Stimulated activated CD4-positive, alpha-beta T cell treated with anti-CD3 and anti-CD28 coated beads, Interleukin-1b, Interleukin-23, amount 100 ng/mL, for 4 hours (primary cell): ENCODE data around the gene EFR3B.

Experiments
- DNase-seq, 2 donors: peaks; one replicate each; pipeline ENCODE4 v3.0.0-alpha.2; 2020; ENCODE audit warnings: low read depth in 2 of 2

The EFR3B gene

DNA sequence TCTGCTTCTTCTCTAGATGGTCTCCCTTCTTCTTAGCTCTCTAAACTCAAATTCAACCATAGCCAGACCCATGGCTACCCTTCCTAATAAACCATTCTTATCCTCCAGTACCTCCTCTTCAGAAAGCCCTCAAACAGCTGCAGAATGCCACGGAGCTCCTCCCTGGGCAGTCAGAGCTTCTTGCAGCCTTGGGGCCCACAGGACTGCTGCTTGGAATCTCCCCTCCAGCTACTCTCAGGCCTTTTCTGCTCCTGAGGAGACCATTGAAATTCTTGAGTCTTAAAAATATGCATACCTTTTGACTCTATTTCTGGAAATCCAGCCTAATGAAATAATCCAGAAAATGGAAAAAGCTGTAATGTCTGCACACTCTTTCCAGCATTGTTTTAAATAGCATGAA lies 30.7 kb downstream of the EFR3B start:
- no peak for DNase-seq

DNA sequence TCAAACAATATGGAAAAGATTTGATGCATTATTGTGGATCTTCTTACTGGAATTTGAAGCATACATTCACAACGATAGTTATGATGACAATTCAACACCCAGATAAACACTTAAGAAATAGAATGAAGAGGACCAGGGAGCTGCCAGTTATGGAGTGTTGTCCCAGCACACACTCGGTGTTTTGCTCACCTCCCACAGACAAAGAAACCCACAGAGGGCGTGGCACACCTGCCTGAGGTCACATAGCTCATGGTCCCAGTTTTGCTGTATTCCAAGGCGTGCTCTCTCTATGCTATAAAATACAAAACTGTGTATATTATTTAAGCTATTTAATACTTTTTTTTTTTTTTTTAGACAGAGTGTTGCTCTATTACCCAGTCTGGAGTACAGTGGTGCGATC lies 31.1 kb downstream of the EFR3B start:
- DNase-seq: no peak

DNA sequence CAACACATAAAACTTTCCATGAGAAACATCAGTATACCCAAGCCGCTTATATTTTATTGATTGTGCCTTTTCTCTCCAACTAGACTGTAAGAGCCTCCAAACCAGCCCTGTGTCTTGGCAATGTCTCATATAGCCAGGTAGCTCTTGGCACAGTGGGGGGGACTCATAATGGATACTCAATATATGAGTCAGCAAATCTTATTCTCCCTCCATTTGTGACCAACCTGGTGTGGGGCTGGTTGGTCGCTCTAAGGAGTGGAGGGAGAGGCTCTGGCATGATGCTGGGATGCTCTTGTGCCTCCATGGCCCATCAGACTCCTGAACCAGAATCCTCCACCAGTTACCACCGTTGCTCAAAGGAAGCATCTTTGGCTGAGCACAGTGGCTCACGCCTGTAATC lies 32.0 kb downstream of the EFR3B start:
- no peak for DNase-seq

DNA sequence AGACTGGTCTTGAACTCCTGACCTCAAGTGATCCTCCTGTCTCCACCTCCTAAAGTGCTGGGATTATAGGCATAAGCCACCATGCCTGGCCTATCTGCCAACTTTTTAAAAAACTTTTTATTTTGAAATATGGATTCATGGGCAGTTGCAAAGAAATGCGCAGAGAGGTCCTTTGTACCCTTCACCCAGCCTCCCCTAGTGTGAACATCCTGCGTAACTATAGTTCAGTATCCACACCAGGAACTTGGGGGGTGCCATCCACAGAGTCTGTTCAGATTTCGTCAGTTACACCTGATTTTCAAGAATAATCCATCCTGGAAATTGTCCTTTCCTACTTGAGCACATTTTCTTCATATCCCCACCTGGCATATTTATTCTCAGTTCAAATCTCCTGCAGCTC lies 33.0 kb downstream of the EFR3B start:
- DNase-seq: no peak

DNA sequence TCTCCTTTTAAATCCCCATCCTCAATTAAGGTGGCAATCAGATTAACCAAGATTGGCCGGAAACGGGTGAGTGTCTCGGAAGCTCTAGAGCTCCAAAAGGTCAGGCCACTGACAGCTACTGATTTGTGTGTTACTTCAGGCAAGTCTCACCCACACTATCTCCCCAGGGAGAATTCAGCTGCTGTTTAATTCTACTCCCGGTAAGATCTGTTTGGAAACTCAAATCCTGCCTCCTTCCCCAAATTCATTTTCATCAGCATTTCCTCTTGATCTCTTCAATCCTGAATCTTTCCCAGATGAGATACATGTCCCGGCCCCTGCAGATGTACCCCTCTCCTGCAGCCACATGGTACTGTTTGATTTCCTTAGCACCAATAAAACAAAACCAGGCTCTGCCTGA lies 34.9 kb downstream of the EFR3B start:
- no peak for DNase-seq

DNA sequence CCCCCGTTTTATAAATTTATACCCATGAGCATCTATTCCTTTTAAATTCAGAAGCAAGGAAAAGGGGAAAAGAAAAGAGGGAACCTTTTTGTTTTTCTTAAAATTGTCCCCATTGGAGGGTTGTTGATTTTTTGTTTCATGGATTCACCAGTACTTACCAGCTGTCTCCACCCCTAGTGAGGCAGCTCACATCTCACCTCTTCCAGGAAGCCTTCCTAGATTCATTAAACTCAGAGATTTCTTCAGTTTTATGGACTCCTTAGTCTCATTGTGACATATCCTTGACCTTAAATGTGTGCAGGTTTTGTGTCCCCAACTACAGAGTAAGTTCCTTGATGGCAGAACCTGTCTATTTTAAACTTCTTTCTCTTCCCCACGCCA lies 35.9 kb downstream of the EFR3B start:
- DNase-seq: no peak

DNA sequence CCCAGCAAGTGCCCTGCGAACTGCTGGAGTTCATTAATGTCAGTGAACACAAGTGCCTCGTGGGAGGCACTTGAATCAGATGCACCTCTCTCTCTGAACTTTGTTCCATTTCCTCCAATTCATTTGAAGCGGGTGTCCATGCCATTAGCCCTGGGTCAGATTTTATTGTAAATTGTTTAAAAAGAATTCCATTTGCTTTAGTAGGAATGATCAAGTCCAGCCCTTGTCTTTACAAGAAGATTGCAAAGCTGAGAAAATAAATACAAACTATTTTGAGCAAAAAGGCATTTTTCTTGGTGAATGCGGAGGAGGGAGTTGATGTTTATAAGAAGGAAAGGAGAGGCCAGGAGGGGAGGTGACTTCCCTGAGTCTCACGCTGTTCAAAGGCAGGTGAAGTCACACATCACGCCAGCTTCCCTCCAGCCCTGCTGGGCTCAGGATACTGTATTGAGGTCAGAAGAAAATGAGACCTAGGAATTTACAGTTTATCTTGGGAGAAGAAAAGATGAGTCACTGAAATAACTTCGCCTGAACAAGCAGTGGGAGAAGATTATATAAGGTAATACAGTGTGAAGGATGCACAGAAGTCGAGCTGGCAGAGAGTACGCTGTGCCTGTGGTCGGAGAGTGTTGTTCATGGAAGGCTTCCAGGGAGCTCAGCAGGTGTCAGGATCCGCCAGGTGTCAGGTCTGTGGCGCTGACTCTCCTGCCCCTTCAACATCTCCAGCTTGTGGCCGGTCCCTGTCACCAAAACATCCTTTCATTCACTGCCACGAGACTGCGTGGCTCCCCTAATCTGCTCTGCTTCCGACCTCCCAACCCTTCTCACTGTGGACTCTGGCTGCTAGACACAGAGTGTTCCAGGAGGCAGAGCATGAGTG lies 36.5 kb downstream of the EFR3B start:
- DNase-seq: no peak

DNA sequence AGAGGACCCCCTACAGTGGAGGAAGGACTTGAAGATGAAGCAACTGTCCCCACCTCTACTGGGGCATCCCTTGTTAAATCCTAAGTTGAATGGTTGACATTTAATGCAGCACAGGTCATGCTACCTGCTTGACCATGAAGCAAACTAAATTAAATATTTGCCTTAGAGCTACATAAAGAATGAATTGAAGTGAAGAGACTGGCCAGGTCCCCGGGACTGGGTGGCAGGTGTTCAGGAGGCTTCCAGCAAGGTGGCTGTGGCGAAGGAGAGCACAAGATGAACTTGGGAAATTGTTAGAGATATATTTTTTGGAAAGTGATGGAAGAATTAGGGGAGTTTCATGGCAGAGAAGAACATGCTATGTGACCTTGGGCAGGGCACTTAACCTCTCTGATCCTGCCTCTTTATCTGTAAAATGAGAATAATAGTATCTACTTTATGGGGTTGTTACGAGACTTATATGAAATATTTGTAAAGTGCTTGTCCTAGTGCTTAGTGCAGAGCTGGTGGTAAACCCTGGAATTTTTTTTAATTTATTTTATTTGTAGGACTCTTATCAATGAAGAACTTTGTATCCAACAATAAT lies 37.3 kb downstream of the EFR3B start:
- no peak for DNase-seq

DNA sequence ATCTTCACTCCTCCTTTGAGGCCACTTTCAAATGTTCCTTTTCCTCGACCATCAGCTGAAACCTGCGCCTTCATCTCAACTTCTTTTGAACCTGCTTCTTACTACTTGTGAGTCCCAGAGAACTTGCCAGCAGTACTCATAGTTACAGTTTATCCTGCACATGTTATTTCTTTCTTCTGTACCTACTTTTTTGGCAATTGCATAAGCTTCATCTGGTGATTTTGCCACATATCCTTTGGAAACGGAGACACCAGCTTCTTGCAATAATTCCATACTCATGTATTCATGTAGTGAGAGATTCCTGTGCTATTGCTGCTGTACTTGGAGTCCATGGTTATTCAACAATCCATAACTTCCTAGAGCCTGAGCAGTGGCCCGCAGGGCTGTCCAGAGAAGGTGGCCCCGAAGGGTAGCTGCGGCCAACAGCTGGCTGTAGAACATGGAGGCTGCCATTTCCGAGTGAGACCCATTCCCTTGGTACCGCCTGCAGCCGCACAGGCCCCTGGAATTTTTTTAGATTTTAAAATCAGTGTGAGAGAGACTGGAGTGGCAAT lies 39.4 kb downstream of the EFR3B start:
- DNase-seq: no peak

DNA sequence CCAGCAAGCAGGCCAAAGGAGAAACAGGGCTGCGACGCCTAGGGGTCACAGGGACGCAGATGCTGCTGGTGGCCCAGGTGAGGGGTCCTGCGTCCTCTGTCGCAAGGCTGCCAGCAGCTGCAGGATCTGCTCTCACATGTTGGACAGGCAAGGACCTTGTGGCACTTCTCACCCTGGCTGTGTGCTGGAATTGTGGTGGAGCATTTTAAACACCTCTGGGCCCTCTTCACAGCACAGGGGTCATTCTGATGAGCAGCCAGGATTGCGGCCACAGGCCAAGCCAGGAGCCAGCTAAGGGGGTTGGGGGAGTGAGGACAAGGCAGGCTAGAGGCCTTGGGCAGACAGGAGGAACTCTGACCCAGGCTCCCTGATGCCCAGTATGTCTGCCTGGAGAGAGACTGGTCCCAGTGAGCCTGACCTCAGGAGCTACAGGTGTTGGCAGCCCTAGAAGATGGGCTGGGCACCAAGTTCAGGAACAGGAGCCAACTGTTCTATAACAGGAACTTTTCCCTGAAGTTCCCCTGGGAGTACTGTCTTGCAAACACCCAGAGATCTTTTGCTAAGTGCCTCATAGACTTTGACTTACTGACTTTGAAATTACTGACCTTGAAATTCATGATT lies 40.2 kb downstream of the EFR3B start:
- no peak for DNase-seq

DNA sequence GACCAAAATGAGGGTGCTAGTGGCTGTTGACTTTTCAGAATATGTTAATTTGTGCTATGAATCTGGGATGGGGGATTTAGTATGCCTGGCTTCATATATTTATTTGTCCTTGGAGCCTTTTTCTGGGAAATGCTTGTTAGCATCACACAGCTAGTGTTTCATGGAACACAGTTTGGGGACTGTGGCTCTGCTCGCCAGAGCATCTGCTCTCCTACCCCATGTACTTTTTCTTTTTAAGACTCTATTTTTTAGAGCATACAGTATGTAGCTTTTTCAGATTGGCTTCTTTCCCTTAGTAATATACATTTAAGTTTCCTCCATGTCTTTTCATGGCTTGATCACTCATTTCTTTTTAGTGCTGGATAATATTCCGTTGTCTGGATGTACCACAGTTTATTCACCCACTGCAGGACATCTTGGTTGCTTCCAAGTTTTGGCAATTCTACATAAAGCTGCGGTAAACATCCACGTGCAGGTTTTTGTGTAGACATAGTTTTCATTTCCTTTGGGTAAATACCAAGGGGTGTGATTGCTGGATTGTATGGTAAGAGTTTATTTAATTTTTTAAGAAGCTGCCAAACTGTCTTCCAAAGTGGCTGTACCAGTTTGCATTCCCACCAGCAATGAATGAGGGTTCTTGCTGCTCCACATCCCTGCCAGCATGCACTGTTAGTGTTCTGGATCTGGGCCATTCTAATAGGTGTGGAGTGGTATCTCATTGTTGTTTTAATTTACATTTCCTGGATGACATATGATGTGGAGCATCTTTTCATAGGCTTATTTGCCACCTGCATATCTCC lies 44.1 kb downstream of the EFR3B start:
- DNase-seq: no peak

DNA sequence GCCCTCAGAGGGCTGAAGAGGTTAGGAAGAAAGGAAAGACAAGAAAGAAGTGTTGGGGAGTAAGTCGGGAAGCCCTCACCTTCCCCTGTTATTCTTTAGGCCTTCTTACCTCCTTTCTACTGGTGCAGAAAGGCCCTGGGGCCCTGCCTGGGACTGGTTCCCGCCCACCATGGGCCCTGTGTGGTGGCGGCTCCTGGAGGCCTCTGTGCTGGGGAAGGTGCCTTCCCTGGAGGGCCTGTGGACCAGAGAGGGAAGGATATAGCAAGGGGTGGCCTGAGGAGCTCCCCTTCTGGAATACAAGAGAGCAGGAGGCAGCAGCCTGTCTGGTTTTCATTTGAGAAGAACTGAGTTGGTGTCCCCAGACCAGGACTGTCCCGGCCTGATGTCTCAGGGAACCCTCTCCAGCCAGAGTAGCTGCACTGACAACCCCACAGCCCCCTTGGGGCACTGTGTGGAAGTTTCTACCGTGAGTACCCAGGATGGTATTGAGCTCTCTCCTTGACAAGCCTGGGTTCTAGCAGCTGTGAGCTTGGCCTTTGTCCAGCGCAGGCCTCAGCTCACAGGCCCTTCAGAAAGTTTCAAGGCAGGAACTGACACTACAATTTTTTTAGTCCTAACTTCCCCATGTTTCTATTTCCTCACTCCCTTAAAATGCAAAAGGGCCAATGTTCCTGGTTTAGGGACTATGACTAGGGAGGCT lies 47.1 kb downstream of the EFR3B start:
- no peak for DNase-seq

DNA sequence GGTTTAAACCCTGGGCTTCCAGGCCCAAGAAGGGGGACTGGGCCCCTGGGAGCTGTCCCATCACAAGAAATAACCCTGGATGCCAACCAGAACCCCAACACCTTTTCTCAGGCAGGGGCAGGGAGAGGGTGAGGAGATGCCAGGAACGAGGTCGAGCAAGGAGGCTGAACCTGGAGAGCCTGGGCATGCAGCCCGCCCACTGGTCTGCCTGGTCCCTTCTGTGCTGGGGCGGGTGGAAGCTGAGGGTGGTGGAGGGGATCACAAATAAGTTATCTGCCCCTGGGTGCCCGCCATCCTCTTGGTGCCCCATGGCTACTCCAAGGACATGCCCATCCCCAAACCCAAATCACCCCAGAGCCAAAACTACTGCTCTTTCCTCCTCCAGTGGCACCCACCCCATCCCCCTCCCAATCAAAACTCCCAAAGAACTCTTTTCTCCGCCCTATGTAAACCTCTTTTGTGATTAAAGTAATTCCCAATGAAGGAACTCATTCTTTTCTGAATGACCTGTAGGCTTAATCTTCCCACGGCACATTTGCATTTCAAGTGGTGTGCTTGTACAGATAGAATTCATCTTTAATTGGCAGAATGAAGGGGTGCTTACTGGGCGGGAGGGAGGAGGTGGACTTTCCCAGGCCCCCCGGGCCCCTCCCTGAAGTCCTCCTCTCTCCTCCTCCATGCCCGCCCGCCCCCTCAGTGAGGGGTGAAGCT lies 47.9 kb downstream of the EFR3B start:
- DNase-seq: no peak

DNA sequence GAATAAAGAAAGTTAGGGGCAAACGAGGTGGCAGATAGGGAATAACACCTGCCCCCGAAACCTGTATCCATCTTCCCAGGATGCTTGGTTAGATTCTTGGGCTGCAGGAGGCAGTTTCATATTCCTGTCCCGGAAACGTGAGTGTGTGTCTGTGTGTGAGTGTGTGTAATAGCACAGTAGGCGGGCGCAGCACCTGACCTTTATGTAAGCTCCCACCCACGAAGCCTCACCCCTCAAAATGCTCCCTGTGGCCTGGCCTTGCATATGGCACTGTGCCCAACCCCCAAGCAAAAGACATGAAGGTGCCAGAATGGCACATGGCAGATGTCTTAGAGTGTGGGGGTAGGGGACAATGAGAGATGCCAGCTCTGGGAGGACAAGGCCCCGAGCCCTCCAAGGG lies 48.9 kb downstream of the EFR3B start:
- DNase-seq: no peak

DNA sequence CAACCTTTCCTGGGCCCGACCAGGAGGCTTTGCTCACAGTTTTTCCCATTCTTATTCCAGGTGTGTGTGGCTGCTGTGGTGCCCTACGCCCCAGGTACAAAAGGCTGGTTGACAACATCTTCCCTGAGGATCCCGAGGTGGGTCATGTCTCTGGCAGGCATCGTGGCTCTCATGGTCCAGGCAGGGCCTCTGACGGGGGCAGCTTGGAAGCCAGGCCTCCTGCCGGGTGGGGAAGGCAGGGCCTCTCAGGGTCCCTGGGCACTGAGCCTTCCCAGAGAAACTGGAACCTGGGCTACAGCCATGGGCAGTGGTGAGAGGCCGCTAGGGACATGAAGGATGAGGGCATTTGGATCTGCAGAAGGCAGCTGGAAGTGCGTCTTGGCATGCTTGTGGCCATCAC lies 49.4 kb downstream of the EFR3B start:
- no peak for DNase-seq

DNA sequence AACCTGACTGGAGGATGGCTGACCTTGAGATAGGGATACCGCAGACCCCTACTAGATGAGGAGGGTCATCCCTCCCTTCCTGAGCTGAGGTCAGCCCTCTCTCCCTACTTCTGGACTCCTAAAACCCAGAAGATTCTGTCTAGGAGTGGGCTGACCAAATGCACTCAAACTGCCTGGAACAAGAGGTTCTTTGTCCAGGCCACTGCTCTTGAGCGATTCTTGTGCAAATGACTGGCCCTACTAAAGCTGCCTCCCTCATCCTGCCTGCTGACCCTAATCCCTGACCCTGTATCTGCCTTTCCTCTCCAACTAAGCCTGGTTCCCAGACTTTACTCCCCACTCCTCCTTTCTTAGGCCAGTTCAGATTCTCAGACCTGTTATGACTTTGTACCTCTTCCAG lies 56.2 kb downstream of the EFR3B start:
- no peak for DNase-seq

DNA sequence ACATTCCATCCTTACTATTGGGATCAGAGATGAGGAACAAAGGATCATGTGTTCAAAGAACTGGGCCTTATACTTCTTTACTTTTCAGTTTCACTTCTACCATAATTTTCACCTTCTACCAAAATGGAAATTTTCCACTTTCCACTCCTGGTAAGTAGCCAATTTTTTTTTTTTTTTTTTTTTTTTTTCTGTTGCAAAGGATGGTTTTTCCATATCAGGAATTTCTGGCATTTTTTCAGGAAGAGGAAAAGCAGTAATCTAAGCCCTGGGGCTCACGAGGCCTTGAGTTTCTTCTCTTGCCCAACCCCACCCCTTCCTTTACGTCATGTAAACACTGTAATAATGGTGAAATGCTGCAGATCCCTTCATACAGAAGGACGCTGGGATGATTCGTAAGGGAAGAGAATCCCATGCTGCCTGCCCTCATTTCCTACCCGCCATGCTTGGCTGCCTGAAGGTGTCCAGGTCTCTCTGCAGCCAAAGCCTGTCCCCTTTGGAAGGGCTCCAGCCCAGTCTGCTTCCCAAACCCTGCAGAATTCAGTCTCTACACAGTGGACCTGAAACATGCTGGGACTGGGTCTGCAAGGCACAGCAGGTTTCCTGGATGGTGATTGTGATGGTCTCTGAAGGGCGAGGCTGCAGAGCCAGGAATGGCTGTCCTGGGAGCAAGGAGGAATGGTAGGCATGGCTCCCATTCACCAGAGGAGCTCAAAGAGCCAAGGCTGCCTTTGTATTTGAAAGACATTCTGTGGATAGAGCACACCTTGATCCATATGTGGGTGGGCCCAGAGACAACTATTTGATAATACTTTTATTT lies 57.0 kb downstream of the EFR3B start:
- no peak for DNase-seq

DNA sequence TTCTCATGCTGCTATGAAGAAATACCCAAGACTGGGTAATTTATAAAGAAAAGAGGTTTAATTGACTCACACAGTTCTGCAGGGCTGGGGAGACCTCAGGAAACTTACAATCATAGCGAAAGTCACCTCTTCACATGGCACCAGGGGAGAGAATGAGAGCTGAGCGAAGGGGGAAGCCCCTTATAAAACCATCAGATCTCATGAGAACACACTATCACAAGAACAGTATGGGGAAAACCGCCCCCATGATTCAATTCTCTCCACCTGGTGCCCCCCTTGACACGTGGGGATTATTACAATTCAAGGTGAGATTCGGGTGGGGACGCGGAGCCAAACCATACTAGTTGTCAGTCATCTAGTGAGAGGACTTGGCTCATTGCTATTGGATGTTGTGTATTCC lies 60.5 kb downstream of the EFR3B start:
- DNase-seq: peak in 1 of 2 donors; percentile 2

DNA sequence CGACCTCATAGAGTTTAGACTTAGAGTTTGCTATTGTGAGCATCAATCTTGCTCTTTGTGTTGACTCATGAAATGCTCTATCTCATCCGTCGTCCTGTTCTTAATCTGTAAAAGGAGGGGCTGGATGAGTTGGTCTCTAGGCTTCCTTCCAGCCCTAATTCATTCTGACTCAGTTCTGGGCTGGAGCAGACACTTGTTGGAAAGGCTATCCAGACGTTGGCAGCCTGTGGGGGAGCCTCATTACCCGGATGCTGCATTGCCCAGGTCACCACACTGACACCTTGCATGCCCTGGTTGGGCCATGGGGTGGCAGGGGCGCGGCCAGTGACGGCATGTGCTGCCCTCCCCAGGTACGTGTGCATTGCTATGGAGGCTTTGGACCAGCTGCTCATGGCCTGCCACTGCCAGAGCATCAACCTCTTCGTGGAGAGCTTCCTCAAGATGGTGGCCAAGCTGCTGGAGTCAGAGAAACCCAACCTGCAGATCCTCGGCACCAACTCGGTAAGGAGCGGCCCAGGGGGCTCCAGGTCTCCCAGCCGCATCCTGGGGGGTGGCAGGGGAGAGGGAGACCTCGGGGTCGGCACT lies 61.5 kb downstream of the EFR3B start:
- no peak for DNase-seq

DNA sequence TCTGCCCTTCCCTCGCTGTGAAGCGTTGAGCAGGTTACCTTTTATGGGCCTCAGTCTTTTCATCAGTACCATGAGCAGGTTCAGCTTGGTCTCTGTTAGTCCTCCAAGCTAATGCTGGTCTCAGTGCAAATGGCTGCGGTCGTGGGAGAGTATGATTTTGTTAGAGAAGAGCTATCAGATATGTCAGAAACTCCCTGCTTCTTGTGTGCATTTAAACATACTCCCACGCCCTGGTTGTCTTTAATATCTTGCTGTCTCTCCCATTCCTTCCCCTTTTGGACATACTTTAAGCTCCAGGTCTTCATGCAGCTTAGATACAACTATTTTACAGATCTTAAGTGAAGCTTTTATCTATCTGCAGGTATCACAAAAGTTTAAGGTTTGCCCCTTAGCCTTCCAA lies 62.9 kb downstream of the EFR3B start:
- DNase-seq: no peak
